ENCODE results near the gene C11orf24.

DNA sequence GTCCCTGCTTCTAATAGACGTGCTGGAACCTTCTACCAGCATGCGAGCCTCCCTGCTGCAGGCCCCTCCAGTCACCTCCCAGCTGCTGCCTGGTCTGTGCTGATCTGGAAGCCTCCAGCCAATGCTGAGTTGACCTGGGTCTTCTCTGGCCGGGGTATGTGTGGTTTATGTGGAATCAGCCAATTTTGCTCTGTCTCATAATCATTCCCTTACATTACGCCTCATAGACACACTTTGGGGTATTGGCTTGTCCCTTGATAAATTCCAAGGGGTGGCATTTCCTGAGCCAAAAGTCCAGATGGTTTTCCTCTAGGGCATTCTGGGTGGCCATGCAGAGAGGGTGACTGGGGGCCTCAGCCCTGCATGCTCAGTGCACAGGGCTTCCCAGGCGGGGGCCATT is 50.4 kb downstream of the C11orf24 start:
- TF ChIP-seq, protein P1, sequence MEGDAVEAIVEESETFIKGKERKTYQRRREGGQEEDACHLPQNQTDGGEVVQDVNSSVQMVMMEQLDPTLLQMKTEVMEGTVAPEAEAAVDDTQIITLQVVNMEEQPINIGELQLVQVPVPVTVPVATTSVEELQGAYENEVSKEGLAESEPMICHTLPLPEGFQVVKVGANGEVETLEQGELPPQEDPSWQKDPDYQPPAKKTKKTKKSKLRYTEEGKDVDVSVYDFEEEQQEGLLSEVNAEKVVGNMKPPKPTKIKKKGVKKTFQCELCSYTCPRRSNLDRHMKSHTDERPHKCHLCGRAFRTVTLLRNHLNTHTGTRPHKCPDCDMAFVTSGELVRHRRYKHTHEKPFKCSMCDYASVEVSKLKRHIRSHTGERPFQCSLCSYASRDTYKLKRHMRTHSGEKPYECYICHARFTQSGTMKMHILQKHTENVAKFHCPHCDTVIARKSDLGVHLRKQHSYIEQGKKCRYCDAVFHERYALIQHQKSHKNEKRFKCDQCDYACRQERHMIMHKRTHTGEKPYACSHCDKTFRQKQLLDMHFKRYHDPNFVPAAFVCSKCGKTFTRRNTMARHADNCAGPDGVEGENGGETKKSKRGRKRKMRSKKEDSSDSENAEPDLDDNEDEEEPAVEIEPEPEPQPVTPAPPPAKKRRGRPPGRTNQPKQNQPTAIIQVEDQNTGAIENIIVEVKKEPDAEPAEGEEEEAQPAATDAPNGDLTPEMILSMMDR (IDR thresholded peaks at IDR 0.05; ENCODE audit: insufficient read depth, low read length): no peak
- TF ChIP-seq, protein P2, sequence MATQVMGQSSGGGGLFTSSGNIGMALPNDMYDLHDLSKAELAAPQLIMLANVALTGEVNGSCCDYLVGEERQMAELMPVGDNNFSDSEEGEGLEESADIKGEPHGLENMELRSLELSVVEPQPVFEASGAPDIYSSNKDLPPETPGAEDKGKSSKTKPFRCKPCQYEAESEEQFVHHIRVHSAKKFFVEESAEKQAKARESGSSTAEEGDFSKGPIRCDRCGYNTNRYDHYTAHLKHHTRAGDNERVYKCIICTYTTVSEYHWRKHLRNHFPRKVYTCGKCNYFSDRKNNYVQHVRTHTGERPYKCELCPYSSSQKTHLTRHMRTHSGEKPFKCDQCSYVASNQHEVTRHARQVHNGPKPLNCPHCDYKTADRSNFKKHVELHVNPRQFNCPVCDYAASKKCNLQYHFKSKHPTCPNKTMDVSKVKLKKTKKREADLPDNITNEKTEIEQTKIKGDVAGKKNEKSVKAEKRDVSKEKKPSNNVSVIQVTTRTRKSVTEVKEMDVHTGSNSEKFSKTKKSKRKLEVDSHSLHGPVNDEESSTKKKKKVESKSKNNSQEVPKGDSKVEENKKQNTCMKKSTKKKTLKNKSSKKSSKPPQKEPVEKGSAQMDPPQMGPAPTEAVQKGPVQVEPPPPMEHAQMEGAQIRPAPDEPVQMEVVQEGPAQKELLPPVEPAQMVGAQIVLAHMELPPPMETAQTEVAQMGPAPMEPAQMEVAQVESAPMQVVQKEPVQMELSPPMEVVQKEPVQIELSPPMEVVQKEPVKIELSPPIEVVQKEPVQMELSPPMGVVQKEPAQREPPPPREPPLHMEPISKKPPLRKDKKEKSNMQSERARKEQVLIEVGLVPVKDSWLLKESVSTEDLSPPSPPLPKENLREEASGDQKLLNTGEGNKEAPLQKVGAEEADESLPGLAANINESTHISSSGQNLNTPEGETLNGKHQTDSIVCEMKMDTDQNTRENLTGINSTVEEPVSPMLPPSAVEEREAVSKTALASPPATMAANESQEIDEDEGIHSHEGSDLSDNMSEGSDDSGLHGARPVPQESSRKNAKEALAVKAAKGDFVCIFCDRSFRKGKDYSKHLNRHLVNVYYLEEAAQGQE (IDR thresholded peaks at IDR 0.05; ENCODE audit: insufficient replicate concordance, low read depth): no peak

Measured in HL-60 (cell line).